Mesendoderm (in vitro differentiated cells): Measurements from ENCODE around the gene WDR37.

Source experiments
- DNase-seq: peaks from one replicate; pipeline ENCODE4 v3.0.0; 2013
- H2AK5ac ChIP-seq: 2 replicates; pipeline ENCODE4 v1.6.1; 2013; ENCODE audit warnings: low read length, inconsistent platforms
- H2BK120ac ChIP-seq: 2 replicates; pipeline ENCODE4 v1.6.1; 2013; ENCODE audit warnings: low read depth, mild to moderate bottlenecking, low read length, moderate library complexity, mixed read lengths
- H2BK15ac ChIP-seq: replicated peaks from 2 replicates; pipeline ENCODE4 v1.6.1; 2013; ENCODE audit warnings: low read depth, mild to moderate bottlenecking, moderate library complexity
- H2BK5ac ChIP-seq: 2 replicates; pipeline ENCODE4 v1.6.1; 2013; ENCODE audit warnings: low read length, inconsistent platforms
- H3K18ac ChIP-seq: 2 replicates; pipeline ENCODE4 v1.6.1; 2013; ENCODE audit warnings: mild to moderate bottlenecking, low read length, mixed read lengths
- H3K23ac ChIP-seq: one replicate; pipeline ENCODE4 v1.6.1; 2013; ENCODE audit warnings: low read length
- H3K27ac ChIP-seq: 2 replicates; pipeline ENCODE4 v1.5.1; 2013; ENCODE audit warnings: low read depth, mild to moderate bottlenecking, inconsistent platforms, low read length, moderate library complexity
- H3K27me3 ChIP-seq: 2 replicates; pipeline ENCODE4 v1.6.1; 2013; ENCODE audit warnings: low read length, control low read depth, mild to moderate bottlenecking, inconsistent platforms; ENCODE audit not compliant: insufficient read depth, poor library complexity
- H3K36me3 ChIP-seq: 2 replicates; pipeline ENCODE4 v1.6.1; 2013; ENCODE audit warnings: low read length, inconsistent platforms; ENCODE audit not compliant: control insufficient read depth, insufficient read depth
- H3K4ac ChIP-seq: one replicate; pipeline ENCODE4 v1.6.1; 2013; ENCODE audit warnings: low read depth, mild to moderate bottlenecking, low read length, moderate library complexity
- H3K4me1 ChIP-seq: 2 replicates; pipeline ENCODE4 v1.6.1; 2013; ENCODE audit warnings: low read depth, low read length, inconsistent platforms; ENCODE audit not compliant: control insufficient read depth
- H3K4me2 ChIP-seq: 2 replicates; pipeline ENCODE4 v1.6.1; 2013; ENCODE audit warnings: low read length
- H3K4me3 ChIP-seq: 2 replicates; pipeline ENCODE4 v1.5.1; 2013; ENCODE audit warnings: mild to moderate bottlenecking, low read length
- H3K56ac ChIP-seq: one replicate; pipeline ENCODE4 v1.6.1; 2013; ENCODE audit warnings: low read length
- H3K79me1 ChIP-seq: 2 replicates; pipeline ENCODE4 v1.6.1; 2013; ENCODE audit warnings: low read length, inconsistent platforms
- H3K79me2 ChIP-seq: 2 replicates; pipeline ENCODE4 v1.6.1; 2013; ENCODE audit warnings: mild to moderate bottlenecking, low read length; ENCODE audit not compliant: control insufficient read depth, insufficient read depth
- H3K9ac ChIP-seq: 2 replicates; pipeline ENCODE4 v1.6.1; 2013; ENCODE audit warnings: low read length, inconsistent platforms
- H4K5ac ChIP-seq: one replicate; pipeline ENCODE4 v1.6.1; 2013; ENCODE audit warnings: low read length
- H4K8ac ChIP-seq: one replicate; pipeline ENCODE4 v1.6.1; 2013; ENCODE audit warnings: low read depth, mild to moderate bottlenecking, control low read depth, low read length, moderate library complexity
- WGBS: extraction: QIAGEN DNeasy Blood & Tissue Kit; methylation state at CpG from one replicate; pipeline ENCODE4 v1.1.7; 2013; ENCODE audit warnings: low lambda C conversion rate, missing lambda C conversion rate; ENCODE audit not compliant: insufficient coverage; ENCODE audit errors: extremely low coverage; 5-methylcytosine and 5-hydroxymethylcytosine counted together

Gene WDR37

DNA sequence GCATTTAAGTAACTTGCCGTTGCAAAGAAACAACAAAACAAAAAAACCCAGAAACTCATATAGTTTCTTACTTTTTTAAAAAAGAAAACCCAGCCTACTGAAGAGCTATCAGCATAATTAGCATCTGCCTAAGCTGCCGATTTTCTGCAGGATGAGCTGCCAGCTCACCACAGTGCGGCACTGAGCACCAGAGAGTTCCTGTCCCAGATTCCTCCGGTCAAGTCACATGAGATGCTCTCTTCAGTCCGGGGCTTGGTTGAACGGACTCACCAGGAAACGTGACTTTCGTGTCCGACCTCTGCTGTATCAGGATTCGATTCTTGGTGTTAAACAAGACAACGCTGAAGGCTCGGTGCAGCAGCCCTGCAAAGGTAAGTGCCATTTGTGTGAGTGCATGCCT lies 33.8 kb upstream of the WDR37 start:
- no peak overlapping the region for H3K4me2 ChIP-seq
- H3K27me3 ChIP-seq = no peaks in the 10 kb centered on the region
- no peak overlapping the region for H3K23ac ChIP-seq
- no peak overlapping the region for H4K8ac ChIP-seq
- no CpG with 5 or more reads among the region's 12 CpGs for WGBS
- no peak overlapping the region for H2BK5ac ChIP-seq
- no peak overlapping the region for H3K4ac ChIP-seq
- H3K36me3 ChIP-seq = peaks cover 11% of the 10 kb centered on the region
- H2AK5ac ChIP-seq = no peak overlapping the region
- H2BK120ac ChIP-seq = no peak overlapping the region
- no peak overlapping the region for H4K5ac ChIP-seq
- no peak overlapping the region for H3K27ac ChIP-seq
- H3K9ac ChIP-seq = no peak overlapping the region
- no peaks in the 10 kb centered on the region for H3K4me1 ChIP-seq
- no peak for DNase-seq
- no peak overlapping the region for H3K18ac ChIP-seq
- H3K4me3 ChIP-seq = no peak overlapping the region
- no peaks in the 10 kb centered on the region for H3K79me2 ChIP-seq
- H3K79me1 ChIP-seq = no peaks in the 10 kb centered on the region
- no peak overlapping the region for H3K56ac ChIP-seq
- H2BK15ac ChIP-seq = no peak overlapping the region

- Histone ChIP-seq H3K79me1 (no peaks in the 10 kb centered on the region), H2BK15ac (no peak overlapping the region), H3K27ac (no peak overlapping the region), H2BK5ac (no peak overlapping the region), H3K27me3 (no peaks in the 10 kb centered on the region), H4K8ac (no peak overlapping the region), H3K23ac (no peak overlapping the region), H3K36me3 (peaks cover 6% of the 10 kb centered on the region), H4K5ac (no peak overlapping the region), H2BK120ac (no peak overlapping the region), H3K4me3 (no peak overlapping the region), H3K4me1 (no peaks in the 10 kb centered on the region), H3K18ac (no peak overlapping the region), H3K4ac (no peak overlapping the region), H3K56ac (no peak overlapping the region), H3K9ac (no peak overlapping the region), H2AK5ac (no peak overlapping the region), H3K4me2 (no peak overlapping the region), H3K79me2 (no peaks in the 10 kb centered on the region)
- DNase-seq = no peak
- whole genome bisulfite sequencing = no CpG with 5 or more reads among the region's 12 CpGs
Measured at GRCh38 chr10:1024103-1024502, 32.1 kb upstream of the WDR37 start.

- H3K4ac ChIP-seq = no peak within 1 kb of the TSS
- H3K23ac ChIP-seq = no peak within 1 kb of the TSS
- DNase-seq = no peak
- H2BK120ac ChIP-seq = no peak within 1 kb of the TSS
- WGBS = no CpG with 5 or more reads among the region's 1 CpG
- H2BK15ac ChIP-seq = no peak within 1 kb of the TSS
- no peaks in the 10 kb centered on the region for H3K27me3 ChIP-seq
- no peaks in the 10 kb centered on the region for H3K79me1 ChIP-seq
- no peak within 1 kb of the TSS for H3K9ac ChIP-seq
- no peaks in the 10 kb centered on the region for H3K4me1 ChIP-seq
- H3K18ac ChIP-seq = no peak within 1 kb of the TSS
- H3K4me3 ChIP-seq = no peak within 1 kb of the TSS
- H4K8ac ChIP-seq = no peak within 1 kb of the TSS
- no peak within 1 kb of the TSS for H3K4me2 ChIP-seq
- H2BK5ac ChIP-seq = no peak within 1 kb of the TSS
- no peak within 1 kb of the TSS for H2AK5ac ChIP-seq
- H3K36me3 ChIP-seq = no peaks in the 10 kb centered on the region
- no peak within 1 kb of the TSS for H3K56ac ChIP-seq
- H4K5ac ChIP-seq = no peak within 1 kb of the TSS
- no peak within 1 kb of the TSS for H3K27ac ChIP-seq
- no peaks in the 10 kb centered on the region for H3K79me2 ChIP-seq
Measured at GRCh38 chr10:1025683-1026082, 30.5 kb upstream of the WDR37 start, which contains the start of gene IDI2. IDI2 (minus strand) TSS chr10:1025859; CDS start chr10:1024723, 1,136 bp downstream.

DNA sequence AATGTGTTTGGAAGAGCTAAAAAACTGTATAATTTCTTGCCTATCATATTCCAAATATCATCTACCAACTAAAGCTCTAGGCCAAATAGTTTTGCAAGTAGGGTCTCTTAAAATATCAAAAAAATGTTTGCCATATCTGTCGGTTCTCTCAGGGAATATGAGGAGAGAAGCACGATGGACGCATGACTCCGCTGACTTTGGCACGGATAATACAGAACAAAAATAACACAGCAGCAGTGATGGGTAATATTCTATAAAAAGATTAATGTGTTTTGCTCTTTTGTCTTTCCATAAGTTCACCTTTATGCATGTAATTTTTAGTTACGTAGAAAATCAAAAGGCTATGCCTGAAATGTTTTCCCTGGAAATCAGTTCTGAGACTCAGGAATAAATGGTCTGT lies 29.6 kb upstream of the WDR37 start:
- Histone ChIP-seq H4K8ac (no peak overlapping the region), H3K56ac (no peak overlapping the region), H2AK5ac (no peak overlapping the region), H2BK5ac (no peak overlapping the region), H3K9ac (no peak overlapping the region), H3K4me2 (no peak overlapping the region), H3K4me1 (no peaks in the 10 kb centered on the region), H3K79me2 (no peaks in the 10 kb centered on the region), H3K27me3 (no peaks in the 10 kb centered on the region), H3K4ac (no peak overlapping the region), H2BK15ac (no peak overlapping the region), H3K27ac (no peak overlapping the region), H4K5ac (no peak overlapping the region), H3K4me3 (no peak overlapping the region), H3K79me1 (no peaks in the 10 kb centered on the region), H3K36me3 (no peaks in the 10 kb centered on the region), H3K18ac (no peak overlapping the region), H3K23ac (no peak overlapping the region), H2BK120ac (no peak overlapping the region)
- DNase-seq = no peak
- WGBS = no CpG with 5 or more reads among the region's 6 CpGs

- no peak overlapping the region for H3K4ac ChIP-seq
- H3K18ac ChIP-seq = no peak overlapping the region
- no peak overlapping the region for H2BK15ac ChIP-seq
- H2BK5ac ChIP-seq = no peak overlapping the region
- H3K4me3 ChIP-seq = no peak overlapping the region
- no peaks in the 10 kb centered on the region for H3K4me1 ChIP-seq
- no peaks in the 10 kb centered on the region for H3K36me3 ChIP-seq
- H3K79me2 ChIP-seq = no peaks in the 10 kb centered on the region
- no peak overlapping the region for H3K56ac ChIP-seq
- H2BK120ac ChIP-seq = no peak overlapping the region
- H3K4me2 ChIP-seq = no peak overlapping the region
- H4K5ac ChIP-seq = no peak overlapping the region
- no peak overlapping the region for H4K8ac ChIP-seq
- WGBS = no CpG with 5 or more reads among the region's 7 CpGs
- no peaks in the 10 kb centered on the region for H3K27me3 ChIP-seq
- no peak for DNase-seq
- H3K9ac ChIP-seq = no peak overlapping the region
- no peak overlapping the region for H2AK5ac ChIP-seq
- no peak overlapping the region for H3K23ac ChIP-seq
- no peaks in the 10 kb centered on the region for H3K79me1 ChIP-seq
- H3K27ac ChIP-seq = no peak overlapping the region
Measured at GRCh38 chr10:1029838-1030237, 26.3 kb upstream of the WDR37 start.

GRCh38 chr10:1033601-1034000 lies 22.6 kb upstream of the WDR37 start:
- no peak overlapping the region for H2BK120ac ChIP-seq
- no peak overlapping the region for H3K4me3 ChIP-seq
- no peak overlapping the region for H3K9ac ChIP-seq
- no peak overlapping the region for H3K18ac ChIP-seq
- H3K23ac ChIP-seq = no peak overlapping the region
- no peak overlapping the region for H2BK5ac ChIP-seq
- H4K8ac ChIP-seq = no peak overlapping the region
- no peak overlapping the region for H4K5ac ChIP-seq
- no peak overlapping the region for H3K27ac ChIP-seq
- no peak for DNase-seq
- H3K4me1 ChIP-seq = no peaks in the 10 kb centered on the region
- H3K4ac ChIP-seq = no peak overlapping the region
- no peak overlapping the region for H3K56ac ChIP-seq
- no peak overlapping the region for H2BK15ac ChIP-seq
- H3K27me3 ChIP-seq = no peaks in the 10 kb centered on the region
- no peak overlapping the region for H3K4me2 ChIP-seq
- H3K36me3 ChIP-seq = no peaks in the 10 kb centered on the region
- no CpG with 5 or more reads among the region's 1 CpG for WGBS
- no peak overlapping the region for H2AK5ac ChIP-seq
- no peaks in the 10 kb centered on the region for H3K79me2 ChIP-seq
- no peaks in the 10 kb centered on the region for H3K79me1 ChIP-seq
